ENCODE measurements around the gene ITPRID1.
A peak's percentile ranks its signal among the peaks of the same experiment; 100 is the strongest.
"Not testable (repeated sequence)": the region's sequence is repeated elsewhere in the genome, so short reads cannot be mapped to it uniquely, and the experiment has no call there.

ITPRID1 gene

GRCh38 chr7:31513790-31514189, at the start of gene ITPRID1:
Gene ITPRID1 (plus strand): TSS chr7:31514090. CDS start chr7:31553025, 38,935 bp downstream.
- intact Hi-C loops (cut with DNase I), result no loop called here
- no peak for DNase-seq

GRCh38 chr7:31464601-31465000, 49.3 kb upstream of the ITPRID1 start:
- intact Hi-C loops (cut with DNase I), result no loop called here
- no peak for DNase-seq

DNA sequence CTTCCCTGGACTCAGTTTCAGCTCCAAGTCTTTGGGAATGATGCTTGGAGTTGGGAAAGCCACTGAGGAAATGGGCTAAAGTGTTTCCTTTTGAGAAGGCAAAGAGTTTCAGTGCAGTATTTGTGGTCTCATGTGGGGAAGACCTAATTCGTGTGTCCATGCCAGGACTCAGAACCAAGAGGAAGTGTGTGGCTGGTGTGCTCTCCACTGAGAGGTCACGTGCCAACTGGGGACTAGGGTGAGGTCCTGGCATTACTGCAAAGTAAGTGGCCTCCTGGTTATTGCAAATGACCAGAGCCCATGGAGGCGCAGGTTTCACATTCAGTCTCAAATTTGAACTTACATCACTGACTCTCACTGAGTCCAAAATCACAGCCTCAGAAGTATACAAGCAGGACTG, 48.6 kb upstream of the ITPRID1 start:
- intact Hi-C loops (cut with DNase I), result no loop called here
- DNase-seq, result peak in 5 of 42 donors; percentile 5 to 40 (median 18)

GRCh38 chr7:31466036-31466435, 47.9 kb upstream of the ITPRID1 start:
- intact Hi-C loops (cut with DNase I), result no loop called here

DNA sequence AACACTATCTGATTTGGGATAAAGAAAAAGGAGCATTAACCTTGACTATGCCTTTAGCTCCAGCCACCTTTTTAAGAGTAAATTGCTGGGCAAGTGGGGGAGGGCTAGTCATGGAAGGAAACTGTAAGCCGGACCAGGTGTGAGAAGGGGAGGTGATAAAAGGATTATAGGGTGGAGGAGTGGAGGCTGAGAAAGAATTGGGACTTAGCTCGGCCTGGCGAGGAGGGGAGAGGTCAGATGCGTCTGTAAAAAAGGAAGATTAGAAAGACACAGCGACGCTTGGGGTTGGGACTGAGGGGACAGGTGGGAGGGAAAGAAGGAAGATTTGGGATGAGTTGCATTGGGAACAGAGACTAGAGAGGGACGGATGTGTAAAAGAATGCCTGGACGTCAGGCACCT, 43.0 kb upstream of the ITPRID1 start:
- DNase-seq; intact Hi-C loops (cut with DNase I): not testable (repeated sequence)

More at GRCh38 chr7:31466036-31466435, 47.9 kb upstream of the ITPRID1 start:
- no peak for DNase-seq

- intact Hi-C loops (cut with DNase I), result no loop called here
These were observed 38.5 kb upstream of the ITPRID1 start for GRCh38 chr7:31475368-31475767.

DNA sequence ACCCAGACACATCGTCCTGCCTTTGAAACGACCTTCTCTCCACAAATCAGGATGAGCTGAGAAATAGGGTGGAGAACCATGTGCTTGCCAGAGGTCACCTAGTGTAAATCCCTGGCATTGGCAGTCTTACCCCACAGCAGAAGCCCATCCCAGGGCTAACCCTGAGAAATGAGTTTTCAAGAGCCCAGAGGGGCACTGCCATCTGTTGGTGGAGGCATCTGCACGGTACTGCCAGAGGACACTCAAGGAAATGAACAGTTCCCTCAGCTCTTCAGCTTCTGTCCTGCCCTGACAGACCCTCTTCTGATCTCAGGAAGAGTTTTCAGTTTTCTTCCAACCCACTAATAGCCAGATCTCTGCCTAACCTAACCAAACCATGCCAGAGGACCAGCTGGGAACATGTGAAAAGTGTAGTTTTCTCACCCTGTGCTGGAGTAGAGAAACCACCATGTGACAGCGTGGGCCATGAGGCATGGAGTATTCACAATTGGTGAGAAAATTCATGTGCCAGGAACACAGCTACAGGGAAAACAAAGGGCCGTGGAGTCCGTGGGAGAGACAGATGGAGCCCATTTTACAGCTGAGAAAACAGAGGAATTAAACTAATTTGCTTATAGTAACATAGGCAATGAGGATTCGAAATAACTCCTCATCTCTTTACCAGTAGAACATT, 37.7 kb upstream of the ITPRID1 start:
- intact Hi-C loops (cut with DNase I), result no loop called here

More at GRCh38 chr7:31475368-31475767, 38.5 kb upstream of the ITPRID1 start:
- DNase-seq, result no peak

GRCh38 chr7:31476941-31477677, 36.8 kb upstream of the ITPRID1 start:
- intact Hi-C loops (cut with DNase I), result no loop called here
- no peak for DNase-seq

More for the DNA sequence above, 37.7 kb upstream of the ITPRID1 start:
- no peak for DNase-seq

GRCh38 chr7:31478018-31478417, 35.9 kb upstream of the ITPRID1 start:
- intact Hi-C loops (cut with DNase I), result no loop called here
- DNase-seq, result no peak

DNA sequence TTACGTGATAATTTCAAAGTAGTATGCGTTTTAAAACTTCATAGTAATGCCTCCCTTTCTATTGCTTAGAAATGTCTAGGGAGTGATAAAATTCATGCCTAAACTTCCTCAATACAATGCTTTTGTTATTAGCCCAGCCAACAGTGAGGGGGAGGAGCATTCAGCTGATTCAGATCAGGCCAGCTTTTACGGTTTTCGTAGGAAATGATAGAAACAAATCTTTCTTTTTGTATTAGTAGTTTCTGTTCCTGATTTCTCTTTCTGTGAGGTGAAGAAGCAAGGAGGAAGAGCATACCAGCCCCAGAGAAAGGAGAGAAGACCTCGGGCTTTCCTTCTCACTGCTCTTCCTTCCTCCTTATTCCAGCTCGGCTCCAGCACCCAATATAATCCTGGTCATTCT, 35.2 kb upstream of the ITPRID1 start:
- DNase-seq, result peak in 1 of 42 donors; percentile 14
- intact Hi-C loops (cut with DNase I), result no loop called here

DNA sequence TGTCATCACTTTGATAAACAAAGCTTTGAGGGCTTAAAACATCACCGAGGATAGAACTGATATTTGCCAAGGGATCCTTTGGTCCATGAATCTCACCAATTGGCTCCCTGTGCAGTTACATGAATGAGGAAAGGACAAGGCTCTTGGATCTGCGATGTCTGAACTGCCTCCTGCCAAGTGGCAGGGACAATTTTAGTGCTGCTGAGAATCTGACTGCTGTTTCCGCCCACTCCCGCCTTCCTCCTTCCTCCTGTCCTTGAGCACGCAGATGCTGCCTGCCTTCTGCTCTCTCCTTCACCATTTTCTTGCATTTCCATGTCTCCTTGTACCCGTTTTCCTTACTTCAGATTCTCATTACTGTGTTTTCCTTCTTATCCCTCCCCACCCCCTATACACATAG, 26.8 kb upstream of the ITPRID1 start:
- DNase-seq, result peak in 6 of 42 donors; percentile 9 to 44 (median 20)
- intact Hi-C loops (cut with DNase I), result no loop called here

DNA sequence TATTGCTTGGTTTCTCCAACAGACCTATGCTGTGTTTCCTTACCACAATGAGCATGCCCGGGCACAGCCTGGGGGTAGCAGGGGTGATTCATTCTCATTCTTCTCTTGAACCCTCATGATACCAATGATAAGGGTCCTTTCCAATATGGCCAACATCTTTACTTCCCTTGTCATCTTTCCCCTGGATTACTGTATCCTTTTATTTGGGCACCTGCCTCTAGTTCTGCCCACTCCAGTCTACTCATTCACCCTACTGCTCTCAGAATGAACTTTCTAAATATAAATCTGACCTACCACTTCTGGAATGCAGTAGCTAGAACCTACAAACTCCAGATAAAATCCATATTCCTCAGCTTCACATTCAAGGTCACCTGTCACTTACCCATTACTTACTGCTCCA, 26.4 kb upstream of the ITPRID1 start:
- no peak for DNase-seq
- intact Hi-C loops (cut with DNase I), result no loop called here

DNA sequence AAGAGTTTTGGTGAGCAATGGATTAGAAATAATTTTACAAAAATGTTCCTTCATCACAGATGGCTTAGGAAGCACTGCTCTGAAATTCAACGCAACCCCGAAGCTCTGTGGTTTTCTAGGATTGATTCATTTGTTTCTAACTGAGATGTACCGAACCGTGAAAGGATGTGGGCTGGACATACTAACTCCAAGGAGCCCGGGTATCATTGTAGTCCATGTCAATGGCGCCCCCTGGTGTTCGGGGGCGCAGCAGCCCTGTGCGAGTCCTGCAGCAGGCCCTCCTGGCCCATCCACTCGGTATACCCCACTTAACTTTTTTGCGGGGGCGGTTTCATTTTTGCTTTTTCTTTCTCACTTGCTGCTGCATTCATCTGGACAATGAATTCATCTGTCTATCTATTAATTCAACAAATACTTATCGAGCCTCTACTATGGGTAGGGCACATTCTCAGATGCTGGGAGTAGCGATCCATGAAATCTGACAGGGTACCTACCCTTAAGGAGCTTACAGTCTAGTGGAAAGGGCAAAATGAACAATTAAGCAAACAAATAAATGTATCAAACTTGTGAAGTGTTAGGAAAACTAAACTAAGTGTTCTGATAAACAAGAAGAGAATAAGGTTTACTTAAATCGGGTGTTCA, 25.2 kb upstream of the ITPRID1 start:
- intact Hi-C loops (cut with DNase I), result no loop called here
- peak in 41 of 42 donors; percentile 8 to 75 (median 45) for DNase-seq

- no peak for DNase-seq
- intact Hi-C loops (cut with DNase I), result no loop called here
These were observed 23.0 kb upstream of the ITPRID1 start for GRCh38 chr7:31490796-31491314.

GRCh38 chr7:31492086-31492485, 21.8 kb upstream of the ITPRID1 start:
- intact Hi-C loops (cut with DNase I), result no loop called here
- no peak for DNase-seq

GRCh38 chr7:31493714-31494181, 20.1 kb upstream of the ITPRID1 start:
- DNase-seq, result no peak
- intact Hi-C loops (cut with DNase I), result no loop called here

GRCh38 chr7:31494421-31494820, 19.5 kb upstream of the ITPRID1 start:
- DNase-seq, result no peak
- intact Hi-C loops (cut with DNase I), result no loop called here

DNA sequence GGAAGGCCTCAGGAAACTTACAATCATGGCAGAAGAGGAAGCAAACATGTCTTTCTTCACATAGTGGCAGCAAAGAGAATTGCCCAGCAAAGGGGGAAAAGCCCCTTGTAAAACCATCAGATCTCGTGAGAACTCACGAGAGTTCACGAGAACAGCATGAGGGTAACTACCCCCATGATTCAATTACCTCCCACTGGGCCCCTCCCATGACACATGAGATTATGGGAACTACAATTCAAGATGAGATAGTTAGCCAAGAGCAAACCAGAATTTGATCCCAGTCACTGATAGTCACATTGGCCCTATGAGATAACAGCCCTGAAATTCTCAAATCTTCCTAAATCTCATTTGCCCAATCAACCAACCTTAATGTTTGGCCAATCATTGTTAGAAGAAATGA, 18.2 kb upstream of the ITPRID1 start:
- no peak for DNase-seq
- intact Hi-C loops (cut with DNase I), result no loop called here

DNA sequence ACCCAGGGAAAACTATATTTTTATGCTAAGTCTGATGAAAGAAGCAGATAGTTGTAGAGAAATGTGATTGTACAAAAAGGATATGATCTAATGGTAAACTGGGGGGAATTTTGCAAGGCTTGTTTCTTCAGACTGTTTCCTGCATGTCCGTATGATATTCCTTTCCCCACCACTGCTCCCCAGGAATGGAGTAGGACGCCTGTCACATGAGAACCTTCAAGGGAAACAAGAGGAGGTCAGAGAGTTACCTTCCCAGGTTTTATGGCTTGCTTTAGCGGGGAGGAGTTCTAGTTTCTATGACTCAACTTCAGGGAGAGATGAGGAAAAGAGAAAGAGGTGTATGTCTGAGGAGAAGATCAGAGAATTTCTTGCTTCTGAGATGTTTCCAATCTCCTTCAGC, 16.4 kb upstream of the ITPRID1 start:
- intact Hi-C loops (cut with DNase I), result no loop called here
- no peak for DNase-seq

DNA sequence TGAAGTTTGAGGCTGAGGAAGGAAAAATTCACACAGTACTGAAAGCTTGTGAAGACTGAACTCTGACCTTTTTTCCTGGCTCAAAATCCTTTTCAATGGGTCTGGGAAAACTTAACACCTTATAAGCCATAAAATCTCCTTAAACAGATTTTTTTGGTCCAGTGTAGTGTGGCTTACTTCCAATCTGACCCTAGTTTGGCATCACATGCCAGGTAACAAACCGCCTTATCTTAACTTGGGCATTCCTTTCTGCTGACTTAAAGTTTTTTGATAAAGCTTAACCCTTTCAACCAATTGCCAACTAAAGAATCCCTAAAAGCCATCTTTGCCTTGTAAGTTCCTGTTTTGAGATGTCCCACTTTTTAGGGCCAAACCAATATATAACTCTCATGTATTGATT, 13.2 kb upstream of the ITPRID1 start:
- no peak for DNase-seq
- intact Hi-C loops (cut with DNase I), result no loop called here

All from head of caudate nucleus (tissue), 42 donors.